ENCODE data around the gene TTLL3.
"Not testable (repeated sequence)": the region's sequence is repeated elsewhere in the genome, so short reads cannot be mapped to it uniquely, and the experiment has no call there.

TTLL3 gene

DNA sequence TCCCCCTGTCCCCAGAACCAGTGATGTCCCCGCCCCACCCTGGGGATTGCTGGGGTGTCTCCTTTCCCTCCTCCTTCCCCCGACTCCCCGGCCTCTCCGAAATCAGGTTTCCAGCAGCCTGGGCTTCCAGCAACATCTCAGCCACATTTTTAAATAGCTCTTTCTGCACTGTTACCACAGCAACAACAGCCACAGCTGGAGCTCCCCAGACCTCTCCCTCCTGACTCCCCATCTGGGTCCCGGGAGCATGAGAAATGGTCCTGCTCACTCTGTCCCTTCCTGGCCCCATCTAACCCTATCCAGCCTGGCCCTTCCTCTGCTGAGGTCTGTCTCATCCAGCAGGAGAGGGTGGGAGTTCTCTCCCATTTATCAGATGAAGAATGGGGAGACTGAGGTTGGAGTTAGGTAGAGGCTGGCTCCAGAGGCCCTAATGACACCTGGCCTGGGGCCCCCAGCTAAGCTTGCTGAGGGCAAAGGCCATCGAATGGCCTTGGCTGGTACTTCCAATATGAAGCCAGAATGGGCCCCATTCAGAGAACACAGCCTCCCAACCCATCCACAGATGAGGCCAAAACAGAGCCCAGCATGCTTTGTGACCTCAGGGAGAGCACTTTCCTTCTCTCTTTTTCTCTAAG lies 41.8 kb upstream of the TTLL3 start:
- DNase-seq (ENCODE audit: low read depth), result no peak
- TF ChIP-seq, protein P1, sequence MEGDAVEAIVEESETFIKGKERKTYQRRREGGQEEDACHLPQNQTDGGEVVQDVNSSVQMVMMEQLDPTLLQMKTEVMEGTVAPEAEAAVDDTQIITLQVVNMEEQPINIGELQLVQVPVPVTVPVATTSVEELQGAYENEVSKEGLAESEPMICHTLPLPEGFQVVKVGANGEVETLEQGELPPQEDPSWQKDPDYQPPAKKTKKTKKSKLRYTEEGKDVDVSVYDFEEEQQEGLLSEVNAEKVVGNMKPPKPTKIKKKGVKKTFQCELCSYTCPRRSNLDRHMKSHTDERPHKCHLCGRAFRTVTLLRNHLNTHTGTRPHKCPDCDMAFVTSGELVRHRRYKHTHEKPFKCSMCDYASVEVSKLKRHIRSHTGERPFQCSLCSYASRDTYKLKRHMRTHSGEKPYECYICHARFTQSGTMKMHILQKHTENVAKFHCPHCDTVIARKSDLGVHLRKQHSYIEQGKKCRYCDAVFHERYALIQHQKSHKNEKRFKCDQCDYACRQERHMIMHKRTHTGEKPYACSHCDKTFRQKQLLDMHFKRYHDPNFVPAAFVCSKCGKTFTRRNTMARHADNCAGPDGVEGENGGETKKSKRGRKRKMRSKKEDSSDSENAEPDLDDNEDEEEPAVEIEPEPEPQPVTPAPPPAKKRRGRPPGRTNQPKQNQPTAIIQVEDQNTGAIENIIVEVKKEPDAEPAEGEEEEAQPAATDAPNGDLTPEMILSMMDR (conservative IDR thresholded peaks at IDR 0.05; ENCODE audit: low read length), result no peak
- H3K4me3 ChIP-seq (ENCODE audit: low read length), result no peak overlapping the region

DNA sequence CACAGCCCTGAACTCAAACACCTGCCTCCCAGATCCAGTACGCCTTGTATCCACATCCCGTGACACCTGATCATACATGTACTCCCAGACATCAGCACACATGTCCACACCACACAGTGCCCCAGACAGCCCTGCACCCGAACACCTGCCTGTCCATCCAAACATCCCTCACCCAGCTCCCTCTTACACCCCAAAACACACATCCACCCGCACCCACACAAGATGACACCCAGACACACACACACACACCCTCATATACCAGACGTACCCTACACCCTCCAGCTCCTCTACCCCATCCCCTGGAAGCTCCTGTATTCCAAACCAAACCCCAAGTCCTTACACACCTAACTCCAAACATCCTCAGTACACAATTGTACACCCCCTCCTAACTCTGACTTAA lies 41.0 kb upstream of the TTLL3 start:
- peak overlapping the region; percentile 79 for H3K4me3 ChIP-seq (ENCODE audit: low read length)
- TF ChIP-seq, protein P1 (conservative IDR thresholded peaks at IDR 0.05; ENCODE audit: low read length), result no peak
- DNase-seq (ENCODE audit: low read depth), result no peak

DNA sequence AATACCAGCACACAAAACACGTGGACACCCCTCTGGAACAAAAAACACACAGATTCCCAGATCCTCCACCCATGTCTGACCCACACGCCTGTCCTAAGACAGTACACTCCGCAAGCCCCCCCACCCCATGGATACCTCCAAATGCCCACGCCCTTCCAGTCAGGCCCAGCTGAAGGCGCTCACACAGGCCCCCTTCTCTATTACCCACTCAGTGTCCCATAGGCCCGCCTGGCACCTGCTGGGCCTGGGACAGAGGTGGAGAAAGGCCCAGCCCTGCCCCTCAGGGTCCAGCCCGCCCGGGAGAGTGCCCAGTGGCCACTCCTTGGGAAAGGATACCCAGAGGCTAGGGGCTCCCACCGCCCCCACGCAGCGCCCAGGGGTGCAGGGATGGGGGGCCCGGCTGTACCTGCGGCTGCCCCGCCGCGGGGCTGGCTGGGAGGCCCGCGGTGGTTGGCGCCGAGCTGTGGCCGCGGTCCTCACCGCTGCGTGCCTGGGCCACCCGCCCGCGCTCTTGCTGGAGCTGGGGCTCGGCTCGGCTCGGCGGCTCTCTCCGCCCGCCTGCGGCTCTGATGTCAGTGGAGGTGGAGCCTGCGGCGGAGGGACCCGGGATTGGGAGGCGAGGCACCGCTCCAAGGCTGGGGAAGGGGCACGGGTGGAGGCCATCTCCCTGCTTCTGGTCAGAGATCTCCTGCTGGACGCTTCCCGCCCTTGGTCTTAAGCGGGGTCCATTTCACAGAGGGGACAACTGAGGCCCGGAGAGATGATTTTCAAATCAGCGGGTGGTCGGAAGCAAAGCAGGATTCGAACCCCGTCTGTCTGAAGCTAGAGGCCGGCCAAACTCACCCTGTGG lies 40.4 kb upstream of the TTLL3 start, which contains the start of gene CAMK1:
Gene CAMK1, minus strand, starts transcription at position 522 of the 850 bp plus-strand sequence. CDS start 2,198 bp downstream, outside the sequence.
- TF ChIP-seq, protein P1 (conservative IDR thresholded peaks at IDR 0.05; ENCODE audit: low read length), result no peak
- peak; percentile 69 for DNase-seq (ENCODE audit: low read depth)
- peak within 1 kb of the TSS; percentile 79 for H3K4me3 ChIP-seq (ENCODE audit: low read length)

DNA sequence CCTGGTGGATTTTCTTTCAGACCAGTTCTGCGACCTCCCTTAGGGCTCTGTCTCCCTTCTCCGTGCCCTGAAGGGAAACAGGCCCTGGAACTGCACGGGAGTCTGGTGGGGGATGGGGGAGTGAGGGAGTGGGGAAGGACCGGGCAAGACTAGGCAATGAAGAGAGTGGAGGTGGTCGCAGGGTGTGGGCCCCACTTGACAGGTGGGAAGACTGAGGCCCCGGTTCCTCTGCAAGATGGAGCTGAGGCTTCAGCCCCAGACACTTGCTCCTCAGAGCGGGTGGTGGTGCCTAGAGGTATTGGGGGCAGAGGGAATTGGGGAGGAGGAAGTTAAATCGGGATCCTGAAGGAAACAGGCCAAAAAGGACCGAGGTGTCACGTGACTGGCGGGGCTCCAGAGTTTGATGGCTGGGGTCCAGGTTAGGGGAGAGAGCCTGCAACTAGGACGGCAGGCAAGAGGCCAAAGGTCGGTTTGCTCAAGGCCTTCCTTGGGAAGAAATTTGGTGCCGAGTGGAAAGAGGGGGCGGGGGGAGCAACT lies 39.7 kb upstream of the TTLL3 start:
- DNase-seq (ENCODE audit: low read depth), result peak; percentile 26
- TF ChIP-seq, protein P1 (conservative IDR thresholded peaks at IDR 0.05; ENCODE audit: low read length), result no peak
- peak overlapping the region; percentile 79 for H3K4me3 ChIP-seq (ENCODE audit: low read length)

DNA sequence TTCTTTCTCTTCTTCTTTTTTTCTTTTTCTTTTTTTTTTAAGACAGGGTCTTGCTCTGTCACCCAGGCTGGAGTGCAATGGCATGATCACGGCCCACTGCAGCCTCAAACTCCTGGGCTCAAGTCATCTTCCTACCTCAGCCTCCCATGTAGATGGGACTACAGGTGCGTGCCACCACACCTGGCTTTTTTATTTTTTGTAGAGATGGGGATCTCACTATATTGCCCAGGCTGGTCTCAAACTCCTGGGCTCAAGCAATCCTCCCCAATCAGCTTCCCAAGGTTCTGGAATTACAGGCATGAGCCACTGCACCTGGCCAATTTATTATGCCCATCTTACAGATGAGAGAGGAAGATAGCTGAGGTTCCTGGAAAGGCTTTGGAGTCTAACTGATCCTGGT lies 39.1 kb upstream of the TTLL3 start:
- H3K4me3 ChIP-seq (ENCODE audit: low read length); DNase-seq (ENCODE audit: low read depth): not testable (repeated sequence)

DNA sequence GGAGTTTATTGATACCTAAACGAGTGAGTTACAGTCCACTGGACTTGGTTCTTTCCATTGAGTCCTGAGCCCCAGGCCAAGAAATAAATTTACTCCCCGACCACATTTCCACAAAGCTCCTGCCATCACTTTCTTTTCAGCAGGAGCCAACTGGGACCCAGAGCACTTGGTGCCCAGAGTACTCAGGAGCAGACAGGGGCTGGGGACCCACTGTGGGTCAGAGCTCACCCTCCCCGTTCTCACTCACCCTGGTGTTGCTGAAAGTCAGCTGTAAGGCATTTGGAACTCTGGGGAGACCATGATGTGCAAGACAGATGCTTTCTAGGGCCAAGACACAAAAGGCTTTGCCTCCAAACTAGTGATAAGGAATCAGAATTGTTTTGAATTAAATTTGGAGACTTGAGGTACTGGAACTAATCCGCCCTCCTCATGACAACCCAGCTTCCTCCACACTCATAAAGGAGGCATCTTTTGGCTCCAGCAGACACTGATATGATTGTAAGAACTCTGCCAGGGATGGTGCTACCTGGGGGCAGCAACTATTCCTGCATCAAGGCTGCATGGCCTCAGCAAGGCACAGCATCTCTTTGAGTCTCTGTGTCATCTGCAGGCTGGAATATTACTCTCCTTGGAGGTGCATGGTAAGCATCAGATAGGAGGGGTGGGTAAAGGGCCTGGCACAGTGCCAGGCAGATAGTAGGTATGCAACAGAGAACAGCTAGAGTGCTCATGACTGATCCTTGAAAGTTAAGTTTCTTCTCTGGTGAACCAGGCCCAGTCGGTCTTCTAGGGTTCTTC lies 33.0 kb upstream of the TTLL3 start:
- TF ChIP-seq, protein P1 (conservative IDR thresholded peaks at IDR 0.05; ENCODE audit: low read length), result no peak
- H3K4me3 ChIP-seq (ENCODE audit: low read length), result no peak overlapping the region
- DNase-seq (ENCODE audit: low read depth), result no peak

DNA sequence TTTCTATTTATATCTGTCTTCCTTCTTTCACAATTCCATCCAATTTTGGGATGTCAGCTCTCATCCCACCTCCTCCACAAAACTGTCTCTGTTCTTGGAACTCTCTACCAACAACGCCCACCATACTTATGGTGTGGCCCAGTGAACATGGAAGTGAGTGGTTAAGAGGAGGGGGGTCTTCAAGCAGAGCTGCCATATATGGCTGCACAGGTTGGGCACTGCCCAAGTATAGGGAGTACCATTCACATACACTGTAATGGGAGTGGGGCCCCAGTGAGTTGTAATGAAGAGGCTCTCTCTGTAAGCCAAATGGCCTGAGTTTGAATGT lies 32.4 kb upstream of the TTLL3 start:
- H3K4me3 ChIP-seq (ENCODE audit: low read length), result no peak overlapping the region
- no peak for DNase-seq (ENCODE audit: low read depth)
- TF ChIP-seq, protein P1 (conservative IDR thresholded peaks at IDR 0.05; ENCODE audit: low read length), result no peak

All from AG10803 (cell line).